Transverse colon (tissue), 4 donors: ENCODE data around the gene TRAPPC10.

ENCODE experiments used
- CTCF ChIP-seq, 5 experiments: fragments of 200-600 bp in 3 of 5; fragments of 450-650 bp in 2 of 5; sonication (generic) in 3 of 5; IDR thresholded peaks; 1 replicate in 2 of 5; 2 replicates in 3 of 5; pipeline ENCODE4 v1.5.1; 2016 to 2017; ENCODE audit warnings: antibody characterized with exemption in 5 of 5, inconsistent platforms in 3 of 5, mild to moderate bottlenecking in 2 of 5, moderate library complexity in 1 of 5
- POLR2AphosphoS5 ChIP-seq, 3 donors: sonication (generic); formaldehyde crosslinking; IDR thresholded peaks; one replicate each; pipeline ENCODE4 v1.6.1; 2016; ENCODE audit warnings: antibody characterized with exemption in 3 of 3

- TF ChIP-seq CTCF (IDR thresholded peaks at IDR 0.05), result no peak
- no peak for TF ChIP-seq POLR2AphosphoS5 (IDR thresholded peaks at IDR 0.05)
Observed at GRCh38 chr21:44010429-44010828, 1.7 kb upstream of the TRAPPC10 start.
